ENCODE measurements around the gene CSRP3.

DNA sequence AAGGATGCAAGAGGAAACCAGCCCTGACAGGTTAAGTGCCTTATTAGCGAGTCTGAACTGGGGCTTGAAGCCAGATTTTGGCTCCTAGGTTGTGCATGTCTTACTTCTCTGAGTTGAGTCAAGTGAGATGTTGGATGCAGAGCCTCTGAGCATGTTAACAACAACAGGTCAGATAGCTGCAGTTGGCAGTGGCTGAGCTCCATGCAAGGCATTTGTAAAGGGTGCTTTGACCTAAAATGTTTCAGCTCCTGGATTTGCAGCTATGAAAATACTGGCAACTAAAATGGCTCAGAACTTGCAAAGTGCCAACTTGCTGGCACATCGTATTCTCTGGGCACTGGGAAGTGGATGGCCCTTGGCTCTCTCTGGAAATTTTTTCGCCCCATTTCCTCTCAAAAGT lies 16.4 kb upstream of the CSRP3 start:
- TF ChIP-seq, protein P1, sequence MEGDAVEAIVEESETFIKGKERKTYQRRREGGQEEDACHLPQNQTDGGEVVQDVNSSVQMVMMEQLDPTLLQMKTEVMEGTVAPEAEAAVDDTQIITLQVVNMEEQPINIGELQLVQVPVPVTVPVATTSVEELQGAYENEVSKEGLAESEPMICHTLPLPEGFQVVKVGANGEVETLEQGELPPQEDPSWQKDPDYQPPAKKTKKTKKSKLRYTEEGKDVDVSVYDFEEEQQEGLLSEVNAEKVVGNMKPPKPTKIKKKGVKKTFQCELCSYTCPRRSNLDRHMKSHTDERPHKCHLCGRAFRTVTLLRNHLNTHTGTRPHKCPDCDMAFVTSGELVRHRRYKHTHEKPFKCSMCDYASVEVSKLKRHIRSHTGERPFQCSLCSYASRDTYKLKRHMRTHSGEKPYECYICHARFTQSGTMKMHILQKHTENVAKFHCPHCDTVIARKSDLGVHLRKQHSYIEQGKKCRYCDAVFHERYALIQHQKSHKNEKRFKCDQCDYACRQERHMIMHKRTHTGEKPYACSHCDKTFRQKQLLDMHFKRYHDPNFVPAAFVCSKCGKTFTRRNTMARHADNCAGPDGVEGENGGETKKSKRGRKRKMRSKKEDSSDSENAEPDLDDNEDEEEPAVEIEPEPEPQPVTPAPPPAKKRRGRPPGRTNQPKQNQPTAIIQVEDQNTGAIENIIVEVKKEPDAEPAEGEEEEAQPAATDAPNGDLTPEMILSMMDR (IDR thresholded peaks at IDR 0.05) = no peak
- TF ChIP-seq POLR2A (IDR thresholded peaks at IDR 0.05) = no peak
